NCI-H524 treated with DMSO at 0.1 percent for 48 hours (cell line): ENCODE measurements around the gene FER.
"Not testable (repeated sequence)": the region's sequence is repeated elsewhere in the genome, so short reads cannot be mapped to it uniquely, and the experiment has no call there.

Experiments used
- DNase-seq: peaks from one replicate; lab custom pipeline; 2025; lab: John Stamatoyannopoulos, UW

The FER gene

DNA sequence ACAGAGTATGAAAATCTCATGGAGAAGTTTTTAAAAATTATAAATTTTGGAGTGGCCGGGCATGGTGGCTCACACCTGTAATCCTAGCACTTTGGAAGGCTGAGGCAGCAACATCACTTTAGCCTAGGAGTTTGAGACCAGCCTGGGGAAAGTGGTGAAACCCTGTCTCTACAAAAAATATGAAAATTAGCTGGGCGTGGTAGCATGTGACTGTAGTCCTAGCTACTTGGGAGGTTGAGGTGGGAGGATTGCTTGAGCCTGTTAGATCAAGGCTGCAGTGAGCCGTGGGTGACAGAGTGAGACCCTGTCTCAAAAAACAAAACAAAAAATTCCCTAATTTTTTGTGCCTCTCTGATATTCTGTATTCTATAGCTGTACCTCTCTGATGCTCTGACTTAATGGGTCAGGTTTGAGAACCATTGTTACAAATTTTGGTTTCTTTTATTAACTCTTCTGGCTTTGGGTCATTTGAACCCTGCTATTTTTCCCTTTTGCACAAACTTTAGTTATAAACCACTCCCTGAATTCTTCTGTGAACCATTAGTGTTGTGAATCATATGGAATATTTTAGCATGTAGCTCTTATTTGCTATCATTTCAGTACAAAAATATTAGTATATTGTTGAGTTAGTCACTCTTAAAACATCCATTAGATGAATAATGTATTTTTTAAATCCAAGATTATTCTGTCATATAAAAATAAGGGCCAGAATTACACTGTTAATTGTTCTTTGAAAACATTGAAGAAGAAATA lies 51.0 kb downstream of the FER start:
- no peak for DNase-seq

- DNase-seq, result no peak
Observed at GRCh38 chr5:108801301-108801700, 53.6 kb downstream of the FER start.

- DNase-seq, result no peak
Observed at GRCh38 chr5:108801776-108802175, 54.1 kb downstream of the FER start.

DNA sequence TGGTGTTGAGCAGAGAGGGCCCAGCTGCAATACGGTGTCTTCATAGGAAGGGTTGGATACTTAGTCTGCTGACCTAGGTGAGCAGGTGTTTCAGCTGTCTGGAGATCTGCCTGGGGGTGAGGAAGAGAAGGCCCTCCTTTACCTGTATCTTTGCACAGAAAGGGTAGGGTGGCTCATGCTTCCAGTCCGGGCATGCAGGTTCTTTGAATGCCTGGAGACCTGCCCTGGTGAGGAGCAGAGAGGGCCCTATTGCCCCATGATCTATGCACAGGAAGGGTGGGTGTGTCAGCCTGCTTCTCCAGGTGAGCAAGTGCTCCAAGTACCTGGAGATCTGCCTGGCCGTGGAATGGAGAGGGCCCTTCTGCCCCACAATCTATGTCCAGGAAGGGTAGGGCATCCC lies 63.0 kb downstream of the FER start:
- DNase-seq, result no peak

- no peak for DNase-seq
Observed at GRCh38 chr5:108813673-108814072, 66.0 kb downstream of the FER start.

GRCh38 chr5:108814551-108814950 lies 66.9 kb downstream of the FER start:
- no peak for DNase-seq

GRCh38 chr5:108818613-108819272 lies 71.0 kb downstream of the FER start:
- DNase-seq, result no peak

DNA sequence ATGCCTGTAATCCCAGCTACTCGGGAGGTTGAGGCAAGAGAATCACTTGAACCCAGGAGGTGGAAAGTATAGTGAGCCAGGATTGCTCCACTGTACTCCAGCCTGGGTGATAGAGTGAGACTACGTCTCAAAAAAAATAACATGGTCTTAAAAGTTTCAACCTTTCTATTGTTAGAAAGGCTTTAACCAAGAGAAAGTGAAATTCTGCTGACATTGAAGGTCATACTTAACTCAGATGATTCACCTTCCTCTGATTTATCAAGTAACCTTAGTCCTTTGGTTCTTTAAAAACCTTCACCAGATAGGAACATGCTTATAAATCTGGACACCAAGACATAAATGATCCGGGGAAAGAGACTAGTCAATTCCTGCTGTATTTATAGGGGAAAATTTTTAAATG lies 73.3 kb downstream of the FER start:
- DNase-seq, result no peak

- DNase-seq, result no peak
Observed at GRCh38 chr5:108822211-108822947, 74.7 kb downstream of the FER start.

DNA sequence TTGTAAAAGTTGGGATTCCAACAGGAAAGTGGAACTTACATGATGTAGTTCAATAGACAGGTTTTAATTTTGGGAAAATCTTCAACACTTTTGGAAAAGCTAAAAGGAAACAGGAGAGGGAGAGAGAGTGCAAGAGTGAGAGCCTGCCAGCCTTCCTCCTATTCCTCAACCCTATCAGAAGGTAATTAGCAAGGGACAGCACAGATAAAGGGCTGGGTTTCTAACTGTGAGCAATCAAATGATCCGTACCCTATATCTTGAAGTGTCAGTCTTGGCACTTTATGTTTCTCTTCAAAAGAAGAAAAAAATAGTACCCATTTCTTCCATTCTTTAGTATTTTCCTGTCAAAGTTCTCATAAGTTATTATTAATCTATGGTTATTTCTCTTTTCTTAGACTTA lies 79.4 kb downstream of the FER start:
- DNase-seq, result no peak

- no peak for DNase-seq
Observed at GRCh38 chr5:108830705-108831276, 83.1 kb downstream of the FER start.

DNA sequence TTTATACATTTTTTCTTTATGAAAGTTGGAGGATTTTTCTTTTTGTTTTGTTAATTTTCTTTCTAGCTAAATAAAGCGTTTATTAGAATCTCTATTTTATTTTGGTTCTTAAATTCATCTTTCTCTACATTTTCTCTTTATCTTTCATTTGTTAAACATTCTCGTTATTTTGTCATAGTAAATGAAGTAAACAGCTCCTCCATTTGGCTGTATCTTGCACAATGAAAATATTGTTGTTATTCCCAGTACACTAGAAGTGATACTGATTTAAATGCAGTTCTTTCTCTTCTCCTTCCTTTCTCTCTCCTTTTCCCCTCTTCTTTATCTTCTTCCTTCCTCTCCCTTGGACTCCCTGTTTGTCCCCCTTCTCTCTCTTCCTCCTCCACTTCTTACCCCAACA lies 88.8 kb downstream of the FER start:
- DNase-seq, result no peak

- DNase-seq, result not testable (repeated sequence)
Observed at GRCh38 chr5:108842260-108842941, 94.7 kb downstream of the FER start.

DNA sequence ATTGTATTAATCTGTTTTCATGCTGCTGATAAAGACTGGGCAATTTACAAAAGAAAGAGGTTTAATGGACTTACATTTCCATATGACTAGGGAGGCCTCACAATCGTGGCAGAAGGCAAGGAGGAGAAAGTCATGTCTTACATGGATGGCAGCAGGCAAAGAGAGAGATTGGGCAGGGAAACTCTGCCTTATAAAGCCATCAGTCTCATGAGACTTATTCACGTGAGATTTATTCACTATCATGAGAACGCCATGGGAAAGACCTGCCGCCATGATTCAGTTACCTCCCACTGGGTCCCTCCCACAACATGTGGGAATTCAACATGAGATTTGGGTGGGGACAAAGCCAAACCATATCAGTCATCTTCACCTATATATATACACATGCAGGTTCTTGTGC lies 103.4 kb downstream of the FER start:
- DNase-seq, result not testable (repeated sequence)

DNA sequence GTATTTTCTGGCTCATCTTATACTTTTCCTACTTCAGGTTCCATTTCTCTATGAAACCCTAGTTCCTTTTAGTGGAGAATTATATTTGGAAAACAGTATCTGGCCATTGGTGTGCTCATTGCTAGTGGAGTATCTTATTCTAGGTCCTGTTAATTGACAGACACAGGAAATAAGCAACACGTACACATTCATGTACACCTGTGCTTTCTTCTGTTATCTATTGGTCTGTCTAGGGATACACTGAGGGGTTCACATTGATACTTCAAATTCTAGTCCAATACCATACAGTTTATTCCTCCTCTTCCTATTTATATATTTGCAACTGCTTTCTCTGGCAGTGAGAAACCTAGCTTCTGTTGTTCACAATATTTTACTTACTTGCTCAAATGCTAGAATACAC lies 110.2 kb downstream of the FER start:
- DNase-seq, result no peak

DNA sequence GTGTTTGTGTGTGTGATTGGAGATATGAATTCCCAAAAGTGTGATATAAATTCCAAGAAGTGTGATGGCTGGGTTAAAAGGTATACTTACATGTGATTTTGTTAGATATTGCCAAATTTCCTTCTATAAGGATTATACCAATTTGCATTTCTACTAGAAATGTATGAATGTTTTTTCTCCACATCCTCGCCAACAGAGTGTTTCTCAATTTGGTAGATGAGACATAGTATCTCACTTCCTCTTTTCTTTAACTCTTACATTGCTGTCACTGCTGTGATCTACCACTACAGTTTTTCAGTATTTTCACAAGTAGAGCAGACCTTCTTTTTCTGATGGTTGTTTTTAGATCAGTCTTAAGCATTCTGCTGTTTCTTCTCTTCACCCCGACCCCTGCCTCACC lies 111.3 kb downstream of the FER start:
- no peak for DNase-seq

DNA sequence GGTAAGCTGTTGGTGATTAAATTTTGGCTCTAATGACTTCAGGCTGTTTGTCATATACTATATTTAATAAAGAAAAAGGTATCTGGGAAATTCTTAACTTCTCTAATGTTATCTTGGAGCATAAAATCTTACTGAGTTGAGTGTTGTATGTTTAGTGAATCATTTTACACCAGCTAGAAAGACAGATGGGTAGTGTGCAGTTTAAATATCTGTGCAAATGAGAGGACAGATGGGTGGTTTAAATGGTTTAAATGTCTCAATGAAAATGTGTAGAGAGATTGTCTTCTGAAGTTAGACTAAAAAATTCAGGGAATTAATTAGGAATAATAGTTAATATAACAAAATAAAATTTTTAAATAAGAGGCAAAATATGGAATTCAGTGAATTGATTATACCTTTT lies 114.5 kb downstream of the FER start:
- peak; percentile 35 for DNase-seq

DNA sequence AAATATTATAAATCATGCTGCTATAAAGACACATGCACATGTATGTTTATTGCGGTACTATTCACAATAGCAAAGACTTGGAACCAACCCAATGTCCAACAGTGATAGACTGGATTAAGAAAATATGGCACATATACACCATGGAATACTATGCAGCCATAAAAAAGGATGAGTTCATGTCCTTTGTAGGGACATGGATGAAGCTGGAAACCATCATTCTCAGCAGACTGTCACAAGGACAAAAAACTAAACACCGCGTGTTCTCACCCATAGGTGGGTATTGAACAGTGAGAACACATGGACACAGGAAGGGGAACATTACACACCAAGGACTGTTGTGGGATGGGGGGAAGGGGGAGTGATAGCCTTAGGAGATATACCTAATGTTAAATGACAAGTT lies 118.4 kb downstream of the FER start:
- DNase-seq, result not testable (repeated sequence)

GRCh38 chr5:108867656-108868055 lies 120.0 kb downstream of the FER start:
- no peak for DNase-seq

DNA sequence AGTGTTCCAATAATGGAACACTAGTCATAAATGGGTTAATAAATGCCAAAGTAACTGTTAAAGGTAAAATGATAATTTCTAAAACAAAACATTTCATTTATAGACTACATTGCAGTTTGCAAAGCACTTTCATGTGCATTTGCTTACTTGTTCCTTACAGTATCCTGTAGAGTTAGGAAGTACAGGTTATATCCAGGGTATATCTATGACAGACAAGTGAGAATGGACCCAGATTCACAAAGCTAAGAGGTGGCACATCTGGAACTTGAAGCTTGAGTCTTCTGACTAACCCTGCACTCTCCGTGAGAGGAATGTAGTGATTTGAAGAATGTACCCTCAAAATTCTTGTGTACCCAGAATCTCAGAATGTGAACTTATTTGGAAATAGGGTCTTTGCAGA lies 121.4 kb downstream of the FER start:
- no peak for DNase-seq

- DNase-seq, result no peak
Observed at GRCh38 chr5:108876451-108876850, 128.8 kb downstream of the FER start.

DNA sequence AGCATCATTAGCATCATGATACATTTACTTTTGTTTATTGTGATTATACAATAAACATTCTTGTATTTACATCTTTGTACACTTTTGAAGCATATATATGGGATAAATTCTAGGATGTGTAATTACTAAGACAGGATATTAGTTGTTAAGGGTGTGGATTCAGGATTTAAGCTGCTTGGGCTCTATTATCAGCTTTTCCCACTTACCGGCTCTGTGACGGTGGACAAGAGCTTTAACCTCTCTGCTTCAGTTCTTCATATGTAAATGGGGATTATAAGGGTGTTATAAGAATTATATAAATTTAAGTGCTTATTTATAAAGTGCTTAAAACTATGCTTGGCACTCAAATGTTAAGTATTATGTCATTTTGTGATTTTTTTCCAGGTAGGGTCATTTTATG lies 131.1 kb downstream of the FER start:
- peak; percentile 1 for DNase-seq
